ENCODE results near the gene ISM2. TPM values are rescaled to one million over a fixed set of nuclear protein-coding genes. Genes with fewer than 3 reads are reported as not detected.

The ISM2 gene
- polyA plus RNA-seq, 1 donor from 2014 or later = 1.4 TPM

DNA sequence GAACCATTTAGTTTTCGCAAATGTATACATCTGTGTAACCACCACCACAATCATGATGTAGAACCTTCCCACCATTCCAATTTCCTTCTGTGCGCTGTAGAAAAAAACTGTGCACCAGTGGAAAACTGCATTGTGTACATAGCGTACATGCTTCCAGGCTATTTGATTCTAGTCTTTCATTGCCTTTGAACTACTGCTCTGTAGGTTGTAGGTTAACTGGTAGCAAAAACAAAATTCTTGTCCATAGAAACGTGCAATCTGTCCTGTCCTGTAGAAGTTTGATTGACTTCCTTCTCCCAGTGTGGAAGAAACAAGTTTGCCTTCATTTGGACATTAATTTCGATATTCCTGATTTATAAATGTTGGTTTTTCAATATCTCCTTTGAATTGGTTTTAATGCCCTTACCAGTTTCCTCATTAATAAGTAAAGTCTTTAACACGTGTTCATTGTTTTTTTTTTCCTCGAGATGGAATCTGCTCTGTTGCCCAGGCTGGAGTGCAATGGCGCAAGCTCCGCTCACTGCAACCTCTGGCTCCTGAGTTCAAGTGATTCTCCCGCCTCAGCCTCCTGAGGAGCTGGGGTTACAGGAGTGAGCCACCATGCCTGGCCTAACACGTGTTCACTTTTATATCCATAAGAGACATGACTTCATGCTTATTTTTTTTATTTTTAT lies 3.6 kb upstream of the ISM2 start:
- Histone ChIP-seq H3K27ac (ENCODE audit: low read length) (no peak overlapping the region), H3K9me2 (ENCODE audit: insufficient read depth, low read length) (no peaks in the 10 kb centered on the region), H3K27me3 (ENCODE audit: insufficient read depth, low read depth, low read length) (peaks cover 33% of the 10 kb centered on the region), H3K79me2 (replicated peaks; ENCODE audit: insufficient read depth, low read length) (no peaks in the 10 kb centered on the region), H3K9ac (ENCODE audit: low read length) (no peak overlapping the region), H4K20me1 (ENCODE audit: insufficient read depth) (no peaks in the 10 kb centered on the region), H3K36me3 (ENCODE audit: insufficient read depth, low read length) (no peaks in the 10 kb centered on the region), H2AFZ (ENCODE audit: low read depth, low read length) (no peak overlapping the region), H3F3A (ENCODE audit: insufficient read depth, low read length, poor library complexity, severe bottlenecking) (no peaks in the 10 kb centered on the region), H3K9me3 (ENCODE audit: low read length) (peaks cover 6% of the 10 kb centered on the region), H3K4me3 (ENCODE audit: low read length) (no peak overlapping the region), H3K4me2 (ENCODE audit: low read length) (no peak overlapping the region)
- no peak for TF ChIP-seq SMC3 (conservative IDR thresholded peaks at IDR 0.05; ENCODE audit: poor library complexity)
- TF ChIP-seq RAD21 (conservative IDR thresholded peaks at IDR 0.05) = no peak
- no peak for TF ChIP-seq EZH2 (IDR thresholded peaks at IDR 0.05; ENCODE audit: borderline replicate concordance, insufficient read depth, low read length, poor library complexity, severe bottlenecking)
- no peak for TF ChIP-seq EP300 (conservative IDR thresholded peaks at IDR 0.05; ENCODE audit: poor library complexity, severe bottlenecking)
- TF ChIP-seq POLR2AphosphoS5 (IDR thresholded peaks at IDR 0.05) = no peak

- TF ChIP-seq POLR2AphosphoS5 (IDR thresholded peaks at IDR 0.05) (peak; percentile 4), REST (IDR thresholded peaks at IDR 0.05; ENCODE audit: borderline replicate concordance) (no peak)
- peaks cover 38% of the 10 kb centered on the region for H3K27me3 ChIP-seq (ENCODE audit: insufficient read depth, low read depth, low read length)
- no peaks in the 10 kb centered on the region for H3F3A ChIP-seq (ENCODE audit: insufficient read depth, low read length, poor library complexity, severe bottlenecking)
- no peaks in the 10 kb centered on the region for H3K36me3 ChIP-seq (ENCODE audit: insufficient read depth, low read length)
- H4K20me1 ChIP-seq (ENCODE audit: insufficient read depth) = no peaks in the 10 kb centered on the region
- H3K79me2 ChIP-seq (replicated peaks; ENCODE audit: insufficient read depth, low read length) = no peaks in the 10 kb centered on the region
- H2AFZ ChIP-seq (ENCODE audit: low read depth, low read length) = peak overlapping the region; percentile 56
- H3K27ac ChIP-seq (ENCODE audit: low read length) = no peak overlapping the region
- H3K9me3 ChIP-seq (ENCODE audit: low read length) = peaks cover 6% of the 10 kb centered on the region
- H3K9me2 ChIP-seq (ENCODE audit: insufficient read depth, low read length) = no peaks in the 10 kb centered on the region
- no peak overlapping the region for H3K4me2 ChIP-seq (ENCODE audit: low read length)
- H3K9ac ChIP-seq (ENCODE audit: low read length) = peak overlapping the region; percentile 62
- H3K4me3 ChIP-seq (ENCODE audit: low read length) = peak overlapping the region; percentile 92
Measured at GRCh38 chr14:77498984-77499527, 440 bp upstream of the ISM2 start.

GRCh38 chr14:77495334-77495733 lies 3.3 kb downstream of the ISM2 start:
- H3K36me3 ChIP-seq (ENCODE audit: insufficient read depth, low read length) = no peaks in the 10 kb centered on the region
- no peak overlapping the region for H2AFZ ChIP-seq (ENCODE audit: low read depth, low read length)
- TF ChIP-seq MXI1 (conservative IDR thresholded peaks at IDR 0.05; ENCODE audit: poor library complexity, severe bottlenecking) (no peak), EP300 (conservative IDR thresholded peaks at IDR 0.05; ENCODE audit: poor library complexity, severe bottlenecking) (no peak), REST (IDR thresholded peaks at IDR 0.05; ENCODE audit: borderline replicate concordance) (no peak), POLR2AphosphoS5 (IDR thresholded peaks at IDR 0.05) (no peak), CTCF (IDR thresholded peaks at IDR 0.05; ENCODE audit: poor library complexity, severe bottlenecking) (no peak), SMC3 (conservative IDR thresholded peaks at IDR 0.05; ENCODE audit: poor library complexity) (no peak), TAF1 (IDR thresholded peaks at IDR 0.05; ENCODE audit: low read depth) (no peak), RAD21 (conservative IDR thresholded peaks at IDR 0.05) (no peak), EZH2 (IDR thresholded peaks at IDR 0.05; ENCODE audit: borderline replicate concordance, insufficient read depth, low read length, poor library complexity, severe bottlenecking) (no peak)
- H3K4me2 ChIP-seq (ENCODE audit: low read length) = no peak overlapping the region
- no peaks in the 10 kb centered on the region for H3K9me2 ChIP-seq (ENCODE audit: insufficient read depth, low read length)
- no peaks in the 10 kb centered on the region for H3K79me2 ChIP-seq (replicated peaks; ENCODE audit: insufficient read depth, low read length)
- H3K9ac ChIP-seq (ENCODE audit: low read length) = no peak overlapping the region
- H3F3A ChIP-seq (ENCODE audit: insufficient read depth, low read length, poor library complexity, severe bottlenecking) = no peaks in the 10 kb centered on the region
- no peaks in the 10 kb centered on the region for H4K20me1 ChIP-seq (ENCODE audit: insufficient read depth)
- H3K27me3 ChIP-seq (ENCODE audit: insufficient read depth, low read depth, low read length) = peaks cover 34% of the 10 kb centered on the region
- no peak overlapping the region for H3K4me3 ChIP-seq (ENCODE audit: low read length)
- H3K27ac ChIP-seq (ENCODE audit: low read length) = no peak overlapping the region
- no peaks in the 10 kb centered on the region for H3K9me3 ChIP-seq (ENCODE audit: low read length)
